Activated gamma-delta T cell treated with anti-CD3 and anti-CD28 coated beads, Interleukin-2, amount 50 U/mL, for 16 hours (primary cell): ENCODE results near the gene CADPS2.
"Not testable (repeated sequence)": the region's sequence is repeated elsewhere in the genome, so short reads cannot be mapped to it uniquely, and the experiment has no call there.

Source experiments
- DNase-seq: peaks from one replicate; pipeline ENCODE4 v3.0.0-alpha.2; 2020; ENCODE audit warnings: low read depth

The CADPS2 gene

DNA sequence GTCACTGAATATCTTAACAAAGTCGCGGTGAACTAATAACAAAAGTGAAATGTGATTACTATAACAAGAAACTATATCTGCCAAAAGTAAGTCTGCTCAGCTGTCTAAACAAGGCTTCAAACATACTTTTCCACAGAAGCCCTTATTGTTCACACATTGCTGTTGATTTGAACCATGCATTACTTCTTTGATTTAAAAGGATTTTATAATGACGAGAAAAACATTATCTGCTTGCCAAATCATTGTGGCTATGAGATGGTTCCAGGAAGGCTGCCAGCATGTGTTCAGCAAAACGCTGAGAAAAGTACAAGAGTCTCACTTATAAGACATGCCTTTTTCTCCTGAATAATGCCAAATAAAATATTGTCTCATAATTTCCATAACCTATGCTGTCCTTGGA, 211.8 kb downstream of the CADPS2 start:
- DNase-seq, result no peak

DNA sequence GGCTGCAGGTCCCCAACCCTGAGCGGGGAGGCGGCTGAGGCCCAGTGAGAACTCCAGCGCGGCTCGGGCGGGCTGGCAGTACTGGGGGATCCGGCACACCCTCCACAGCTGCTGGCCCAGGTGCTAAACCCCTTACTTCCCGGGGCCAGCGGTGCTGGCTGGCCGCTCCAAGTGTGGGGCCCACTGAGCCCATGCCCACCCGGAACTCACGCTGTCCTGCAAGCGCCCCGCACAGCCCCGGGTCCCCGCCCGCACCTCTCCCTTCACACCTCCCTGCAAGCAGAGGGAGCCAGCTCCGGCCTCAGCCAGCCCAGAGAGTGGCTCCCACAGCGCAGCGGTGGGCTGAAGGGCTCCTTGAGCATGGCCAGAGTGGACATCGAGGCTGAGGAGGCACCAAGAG, 212.3 kb downstream of the CADPS2 start:
- DNase-seq, result no peak

- DNase-seq, result no peak
Observed at GRCh38 chr7:122672536-122672935, 213.7 kb downstream of the CADPS2 start.

DNA sequence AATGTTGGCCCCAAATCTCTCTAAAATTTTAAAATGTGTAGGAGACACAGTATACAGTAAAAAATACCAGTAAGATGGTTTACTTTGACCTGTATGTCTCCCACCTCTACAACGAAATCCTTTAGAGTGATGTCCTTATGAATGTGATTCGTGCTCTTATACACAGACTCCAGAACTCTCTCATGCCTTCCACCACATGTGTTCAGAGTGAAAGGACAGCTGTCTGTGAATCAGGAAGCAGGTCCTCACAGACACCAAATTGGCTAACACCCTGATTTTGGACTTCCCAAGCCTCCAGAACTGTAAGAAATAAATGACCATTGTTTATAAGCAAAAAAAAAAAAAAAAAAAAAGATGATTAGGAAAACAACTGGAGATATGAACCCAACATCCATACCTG, 222.5 kb downstream of the CADPS2 start:
- no peak for DNase-seq

DNA sequence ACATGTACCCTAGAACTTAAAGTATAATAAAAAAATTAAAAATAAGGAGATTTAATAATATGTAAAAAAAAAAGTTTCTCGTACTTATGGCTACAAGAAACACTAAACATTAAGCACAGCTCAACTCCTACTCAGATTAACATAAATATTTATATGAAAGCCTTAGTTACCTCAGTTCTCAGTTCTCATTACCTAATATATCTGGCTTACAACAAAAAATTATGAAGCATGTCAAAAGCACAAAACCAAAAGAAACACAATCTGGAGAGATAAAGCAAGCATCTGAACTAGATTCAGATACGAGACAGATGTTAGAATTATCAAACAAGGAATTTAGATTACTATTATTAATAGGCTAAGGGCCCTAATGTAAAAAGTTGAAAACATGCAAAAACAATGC, 227.4 kb downstream of the CADPS2 start:
- no peak for DNase-seq

DNA sequence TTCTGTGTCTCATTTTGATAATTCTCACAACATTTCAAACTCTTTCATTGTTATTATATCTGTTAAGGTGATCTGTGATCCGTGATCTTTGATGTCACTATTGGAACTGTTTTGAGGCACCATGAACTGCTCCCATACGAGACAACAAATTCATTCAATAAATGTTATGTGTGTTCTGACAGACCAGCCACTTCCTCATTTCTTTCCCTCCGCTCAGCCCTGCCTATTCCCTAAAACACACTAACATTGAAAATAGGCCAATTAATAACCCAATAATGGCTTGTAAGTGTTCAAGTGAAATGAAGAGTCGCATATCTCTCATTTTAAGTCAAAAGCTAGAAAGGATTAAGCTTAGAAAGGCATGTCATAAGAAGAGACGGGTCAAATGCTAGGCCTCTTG, 232.6 kb downstream of the CADPS2 start:
- DNase-seq, result no peak

DNA sequence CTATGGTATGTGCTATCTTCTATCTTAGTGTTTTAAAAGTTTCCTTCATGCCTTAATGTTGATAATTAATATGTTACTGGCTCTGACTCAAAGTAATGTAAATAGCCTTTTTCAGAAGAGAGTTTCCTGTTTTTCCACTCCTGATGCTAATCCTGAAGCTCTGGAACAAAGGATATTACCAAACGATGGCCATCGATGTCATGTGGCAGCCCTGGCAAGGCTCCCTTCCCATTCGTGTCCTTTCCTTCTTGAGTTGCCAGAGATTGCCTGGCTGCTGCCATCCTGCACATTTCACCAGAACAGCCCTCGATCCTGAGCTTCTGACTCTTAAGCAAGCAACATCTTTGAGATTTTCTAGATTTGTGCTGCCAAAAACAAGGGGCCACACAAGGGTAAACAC, 233.4 kb downstream of the CADPS2 start:
- DNase-seq, result no peak

- DNase-seq, result no peak
Observed at GRCh38 chr7:122651451-122651850, 234.8 kb downstream of the CADPS2 start.

GRCh38 chr7:122643250-122643649, 243.0 kb downstream of the CADPS2 start:
- no peak for DNase-seq

GRCh38 chr7:122638459-122638858, 247.8 kb downstream of the CADPS2 start:
- no peak for DNase-seq

DNA sequence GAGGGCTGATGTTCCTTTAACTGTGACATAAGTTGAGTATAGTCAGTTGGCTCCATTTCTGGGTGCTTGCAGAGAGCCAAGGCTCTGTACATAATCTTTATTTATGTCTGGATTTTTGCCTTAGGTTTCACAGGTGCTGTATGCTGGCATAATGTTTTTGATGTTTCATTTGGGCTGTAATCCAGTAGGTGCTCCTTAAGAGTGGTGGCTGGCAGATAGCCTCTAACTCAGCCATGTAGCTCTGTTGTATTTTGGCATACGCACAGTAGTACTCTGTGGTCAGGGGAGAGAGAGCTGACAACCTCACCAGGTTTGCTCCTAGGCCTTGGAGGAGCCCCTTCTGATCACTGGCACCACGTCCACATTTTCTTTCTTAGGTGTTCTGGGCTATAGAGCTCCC, 248.5 kb downstream of the CADPS2 start:
- no peak for DNase-seq

DNA sequence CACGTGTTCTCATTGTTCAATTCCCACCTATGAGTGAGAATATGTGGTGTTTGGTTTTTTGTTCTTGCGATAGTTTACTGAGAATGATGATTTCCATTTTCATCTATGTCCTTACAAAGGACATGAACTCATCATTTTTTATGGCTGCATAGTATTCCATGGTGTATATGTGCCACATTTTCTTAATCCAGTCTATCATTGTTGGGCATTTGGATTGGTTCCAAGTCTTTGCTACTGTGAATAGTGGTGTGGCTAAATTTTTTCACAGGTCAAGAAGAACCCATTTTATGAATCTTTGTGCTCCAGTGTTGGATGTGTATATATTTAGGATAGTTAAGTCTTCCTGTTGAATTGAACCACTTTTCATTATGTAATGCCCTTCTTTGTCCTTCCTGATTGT, 250.8 kb downstream of the CADPS2 start:
- not testable (repeated sequence) for DNase-seq

GRCh38 chr7:122633472-122633871, 252.8 kb downstream of the CADPS2 start:
- DNase-seq, result no peak

GRCh38 chr7:122632238-122632637, 254.0 kb downstream of the CADPS2 start:
- DNase-seq, result no peak

DNA sequence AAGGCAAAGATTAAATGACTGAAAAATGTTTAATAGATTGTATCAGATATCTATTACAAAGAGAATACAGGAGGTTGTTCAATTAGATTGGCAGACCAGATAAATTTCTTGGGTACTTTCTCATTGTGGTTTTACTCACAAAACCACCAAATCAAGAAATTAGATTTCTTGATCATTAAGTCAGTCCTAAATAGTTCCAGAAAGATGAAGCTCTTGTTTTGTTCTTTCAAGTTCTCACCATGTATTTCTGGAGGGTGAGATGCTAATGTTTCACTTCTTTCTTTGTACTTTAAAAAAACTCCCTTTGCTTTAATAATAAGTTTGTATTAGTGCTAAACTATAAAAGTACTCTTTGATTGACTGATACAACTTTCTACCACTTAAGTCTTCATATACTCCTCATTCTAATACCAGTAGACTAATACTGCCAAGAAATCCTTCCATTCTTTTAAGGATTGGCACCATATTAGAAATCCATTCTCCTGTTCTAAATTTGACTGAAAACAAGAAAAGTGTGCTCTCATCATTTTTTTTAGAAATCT, 256.8 kb downstream of the CADPS2 start:
- no peak for DNase-seq

DNA sequence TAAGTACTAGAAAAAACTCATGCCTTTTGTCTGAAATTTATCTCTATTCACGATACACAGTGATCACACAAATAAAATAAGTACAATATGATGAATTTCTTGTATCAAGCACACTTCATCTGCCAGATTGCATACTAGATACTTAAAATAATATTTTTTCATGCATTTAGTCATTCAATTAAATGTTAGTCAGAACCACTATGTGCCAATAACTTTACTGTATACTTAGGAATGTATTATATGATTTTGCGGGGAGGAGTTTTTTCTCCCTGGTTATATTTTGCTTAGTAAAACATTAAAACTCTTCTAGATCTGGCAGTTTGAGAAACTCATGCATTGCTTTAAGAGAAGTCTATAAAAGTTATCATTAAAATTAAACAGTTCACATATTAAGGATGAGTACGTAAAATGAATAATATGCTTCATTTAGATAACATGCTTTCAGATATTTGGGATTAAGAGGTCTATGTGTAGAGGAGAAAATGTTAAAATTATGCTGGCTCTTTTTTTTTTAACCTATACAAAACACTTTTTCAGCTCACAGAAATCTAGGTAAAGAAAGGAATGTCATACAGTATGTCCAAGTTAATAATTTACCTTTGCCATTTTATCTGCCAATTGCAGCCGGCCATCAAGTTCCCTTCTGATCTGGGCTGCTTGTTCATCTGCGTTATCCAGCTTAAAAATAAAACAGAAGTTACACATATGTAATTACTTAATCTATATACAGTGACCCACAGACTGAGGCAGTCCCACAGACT, 257.4 kb downstream of the CADPS2 start:
- no peak for DNase-seq

DNA sequence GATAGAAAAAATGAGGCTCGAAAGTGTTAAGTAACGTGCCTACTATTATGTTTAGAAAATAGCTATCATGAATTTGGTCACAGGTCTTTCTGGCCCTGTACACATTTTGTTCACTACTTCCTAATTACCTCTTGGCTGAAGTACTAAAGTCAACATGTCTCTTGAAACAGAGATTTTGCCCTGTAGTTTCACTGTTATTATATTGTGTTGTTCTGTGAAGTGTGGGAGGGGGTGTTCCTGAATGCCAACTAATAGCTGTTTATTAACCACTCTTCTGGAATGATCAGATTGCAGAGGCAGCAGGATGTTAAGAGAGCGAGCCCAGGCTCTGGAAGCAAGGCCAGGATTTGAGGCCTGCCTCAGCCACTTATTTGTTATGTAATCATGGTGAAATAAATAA, 259.5 kb downstream of the CADPS2 start:
- DNase-seq, result no peak

DNA sequence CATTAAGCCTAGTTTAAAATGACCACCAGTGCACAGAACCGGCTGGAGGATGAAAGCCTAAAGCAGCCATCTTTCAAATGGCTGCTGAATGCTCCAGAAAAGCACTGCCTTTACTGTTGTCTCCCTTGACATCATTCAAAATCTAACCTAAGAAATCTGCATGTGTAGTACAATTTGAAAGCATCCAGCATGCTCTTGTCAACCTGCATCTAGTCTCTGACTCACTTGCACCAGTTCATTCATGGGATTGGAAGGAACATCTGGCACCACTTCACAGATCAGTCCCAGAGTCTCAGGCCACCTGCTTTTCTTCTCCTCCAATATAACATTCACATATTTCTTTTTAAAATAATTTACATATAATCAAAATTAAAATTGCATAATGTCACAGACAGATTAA, 263.6 kb downstream of the CADPS2 start:
- DNase-seq, result no peak

- no peak for DNase-seq
Observed at GRCh38 chr7:122619664-122620063, 266.6 kb downstream of the CADPS2 start.

GRCh38 chr7:122618585-122619189, 267.6 kb downstream of the CADPS2 start:
- no peak for DNase-seq

DNA sequence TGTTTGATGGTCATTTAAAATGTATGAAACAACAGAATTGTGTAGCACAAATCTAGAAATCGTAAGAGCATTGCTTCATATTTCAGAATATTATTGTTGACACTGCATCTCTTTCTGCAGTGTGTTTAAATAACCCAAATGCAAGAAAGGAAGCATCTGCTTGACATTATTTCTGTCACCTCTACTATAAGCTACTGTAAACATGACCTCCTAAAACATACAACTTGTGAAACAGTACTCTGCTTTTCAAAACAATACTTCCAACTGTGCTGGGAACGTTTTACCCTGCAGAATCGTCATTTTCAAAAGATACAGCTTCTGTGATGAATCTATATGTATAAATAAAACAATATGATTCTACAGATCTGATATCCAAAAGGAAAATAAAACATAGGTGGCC, 269.3 kb downstream of the CADPS2 start:
- DNase-seq, result no peak

GRCh38 chr7:122605929-122606328, 280.3 kb downstream of the CADPS2 start:
- DNase-seq, result no peak

DNA sequence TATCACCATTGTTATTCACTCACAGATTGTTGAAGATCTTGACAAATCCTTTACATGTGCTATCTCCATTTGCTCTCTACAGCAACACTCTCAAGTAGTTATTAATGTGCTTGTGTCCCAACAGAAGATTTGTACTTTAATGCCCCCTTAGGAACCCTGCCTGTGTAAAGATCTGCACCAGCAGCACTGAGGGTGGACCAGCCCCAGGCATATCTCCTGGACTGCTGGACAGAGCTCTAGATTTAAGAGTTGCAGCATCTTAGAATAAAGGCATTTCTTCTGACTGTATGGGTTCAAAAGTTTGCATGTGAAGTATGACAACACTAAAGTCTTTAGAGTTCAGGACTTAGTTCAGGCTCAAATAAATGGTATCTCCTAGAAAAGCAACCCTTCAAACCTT, 282.0 kb downstream of the CADPS2 start:
- DNase-seq, result no peak

- no peak for DNase-seq
Observed at GRCh38 chr7:122602800-122603199, 283.5 kb downstream of the CADPS2 start.
